Measurements from ENCODE around the gene MTHFD2L.

The MTHFD2L gene

GRCh38 chr4:74157561-74158465, at the start of gene MTHFD2L:
TSS of gene MTHFD2L (plus strand) at chr4:74158118. CDS start at chr4:74158139, 21 bp downstream.
- in situ Hi-C loops (cut with MboI; ENCODE audit: low sequenced_read_pairs): no loop called here

- in situ Hi-C loops (cut with MboI; ENCODE audit: low sequenced_read_pairs): loop anchor here (25.0 kb wide), 1 partner anchor 446 kb away; no protein-coding TSS in a partner anchor
Measured at GRCh38 chr4:74108457-74109115, 49.3 kb upstream of the MTHFD2L start.

DNA sequence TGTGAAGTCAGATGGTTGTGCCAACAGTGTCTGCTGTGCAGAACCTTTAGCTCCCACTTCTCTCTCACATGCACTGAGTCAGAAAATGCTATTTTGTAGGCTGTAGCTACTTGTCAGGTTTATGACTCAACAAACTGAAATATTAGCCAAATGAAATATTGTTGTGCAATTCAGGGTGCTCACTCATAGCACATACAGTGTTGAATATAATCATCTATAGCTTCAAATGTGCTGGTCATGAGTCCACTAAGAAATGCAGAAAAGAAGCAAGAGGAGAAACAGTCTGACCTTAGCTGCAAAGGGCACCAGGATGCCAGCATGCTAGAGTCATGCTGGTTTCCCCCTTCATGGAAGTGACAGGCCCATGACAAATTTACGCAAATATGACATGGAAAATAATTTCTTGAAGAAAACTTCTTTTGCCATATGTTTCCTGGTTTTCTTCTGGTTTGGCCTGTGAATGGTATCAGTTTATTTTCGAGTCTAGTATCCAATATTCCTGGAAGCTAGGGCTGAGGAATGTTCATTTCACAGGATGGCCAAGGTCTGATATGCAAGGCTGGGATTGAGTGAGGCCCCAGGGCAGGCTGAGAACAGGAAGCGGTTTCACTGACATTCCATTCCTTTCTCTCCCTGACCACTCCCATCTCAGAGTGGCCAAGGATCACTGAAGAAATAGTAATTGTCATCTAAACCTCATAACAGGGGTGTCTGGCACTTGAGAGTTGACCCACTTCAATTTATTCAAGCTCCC, 48.6 kb upstream of the MTHFD2L start:
- in situ Hi-C loops (cut with MboI; ENCODE audit: low sequenced_read_pairs): loop anchor here (25.0 kb wide), 1 partner anchor 447 kb away; no protein-coding TSS in a partner anchor

DNA sequence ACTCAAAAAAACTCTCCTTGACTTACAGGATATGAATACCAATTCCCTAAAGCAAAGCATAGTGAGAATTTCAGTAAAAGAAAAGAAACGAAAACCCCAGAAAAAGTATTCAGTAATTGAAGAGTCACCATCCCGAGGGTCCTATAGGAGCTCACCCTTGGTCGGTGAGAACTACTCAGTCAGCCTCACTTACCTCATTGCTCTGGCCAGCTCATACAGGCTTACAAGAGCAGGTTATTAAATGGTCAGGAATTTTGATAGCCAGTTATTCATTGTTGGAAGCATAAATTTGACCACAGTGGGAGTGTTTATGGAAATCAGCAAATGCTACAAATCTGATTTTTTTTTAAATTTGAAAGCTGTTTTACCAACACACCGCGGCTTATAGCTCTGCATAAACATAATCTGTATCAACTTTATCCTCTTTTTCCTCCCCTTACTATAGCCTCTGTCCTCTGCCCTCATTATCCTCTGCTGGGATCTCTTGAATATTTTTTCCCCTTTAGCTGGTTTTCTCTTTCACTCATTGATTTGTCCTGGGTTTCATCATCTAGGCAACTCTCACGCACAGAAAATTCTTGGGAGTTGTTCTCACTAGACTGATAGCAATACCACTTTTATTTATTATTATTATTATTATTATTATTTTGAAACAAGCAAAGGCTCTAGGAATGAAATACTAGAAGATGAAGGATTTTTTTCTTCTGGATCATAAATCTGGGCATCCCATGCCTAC, 47.9 kb upstream of the MTHFD2L start:
- in situ Hi-C loops (cut with MboI; ENCODE audit: low sequenced_read_pairs): loop anchor here (25.0 kb wide), 1 partner anchor 448 kb away; no protein-coding TSS in a partner anchor

- in situ Hi-C loops (cut with MboI; ENCODE audit: low sequenced_read_pairs): loop anchor here (25.0 kb wide), 1 partner anchor 448 kb away; no protein-coding TSS in a partner anchor
Measured at GRCh38 chr4:74110670-74111069, 47.2 kb upstream of the MTHFD2L start.

- in situ Hi-C loops (cut with MboI; ENCODE audit: low sequenced_read_pairs): loop anchor here (25.0 kb wide), 1 partner anchor 449 kb away; no protein-coding TSS in a partner anchor
Measured at GRCh38 chr4:74111306-74111975, 46.5 kb upstream of the MTHFD2L start.

- in situ Hi-C loops (cut with MboI; ENCODE audit: low sequenced_read_pairs): loop anchor here (25.0 kb wide), 1 partner anchor 450 kb away; no protein-coding TSS in a partner anchor
Measured at GRCh38 chr4:74111990-74112389, 45.9 kb upstream of the MTHFD2L start.

DNA sequence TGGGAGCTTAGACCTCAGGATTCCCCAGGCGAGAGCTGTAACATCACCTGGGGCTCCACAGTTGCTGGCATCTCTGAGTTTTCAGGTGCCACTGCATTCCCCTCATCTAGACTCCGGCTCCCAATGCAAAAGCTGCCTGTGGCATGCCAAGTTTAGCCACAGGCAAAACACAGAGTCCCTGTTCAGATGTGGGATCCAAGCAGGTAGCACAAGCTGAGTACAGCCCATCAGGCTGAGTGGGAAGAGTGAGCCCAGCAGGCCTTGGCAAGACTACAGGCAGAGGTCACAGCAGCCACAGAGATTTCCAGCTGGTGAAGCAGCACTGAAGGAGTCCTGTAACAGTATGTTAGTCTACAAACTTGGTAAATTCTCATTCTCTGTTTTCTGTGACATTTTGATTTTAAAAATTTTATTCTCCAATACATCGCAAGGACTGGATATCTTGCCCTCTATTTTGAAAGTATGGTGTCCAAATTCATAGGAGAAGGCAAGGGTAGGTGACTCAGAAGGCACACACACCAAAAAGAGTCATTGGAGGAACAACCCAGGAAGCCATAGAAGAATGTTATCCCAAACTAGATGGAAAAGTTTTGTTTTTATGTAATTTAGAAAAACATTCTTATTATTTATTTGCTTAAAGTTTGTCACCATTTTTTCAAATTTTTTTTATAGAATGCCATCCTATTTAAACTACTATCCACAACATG, 45.4 kb upstream of the MTHFD2L start:
- in situ Hi-C loops (cut with MboI; ENCODE audit: low sequenced_read_pairs): loop anchor here (25.0 kb wide), 1 partner anchor 450 kb away; no protein-coding TSS in a partner anchor

- in situ Hi-C loops (cut with MboI; ENCODE audit: low sequenced_read_pairs): loop anchor here (25.0 kb wide), 1 partner anchor 452 kb away; no protein-coding TSS in a partner anchor
Measured at GRCh38 chr4:74114234-74114633, 43.7 kb upstream of the MTHFD2L start.

DNA sequence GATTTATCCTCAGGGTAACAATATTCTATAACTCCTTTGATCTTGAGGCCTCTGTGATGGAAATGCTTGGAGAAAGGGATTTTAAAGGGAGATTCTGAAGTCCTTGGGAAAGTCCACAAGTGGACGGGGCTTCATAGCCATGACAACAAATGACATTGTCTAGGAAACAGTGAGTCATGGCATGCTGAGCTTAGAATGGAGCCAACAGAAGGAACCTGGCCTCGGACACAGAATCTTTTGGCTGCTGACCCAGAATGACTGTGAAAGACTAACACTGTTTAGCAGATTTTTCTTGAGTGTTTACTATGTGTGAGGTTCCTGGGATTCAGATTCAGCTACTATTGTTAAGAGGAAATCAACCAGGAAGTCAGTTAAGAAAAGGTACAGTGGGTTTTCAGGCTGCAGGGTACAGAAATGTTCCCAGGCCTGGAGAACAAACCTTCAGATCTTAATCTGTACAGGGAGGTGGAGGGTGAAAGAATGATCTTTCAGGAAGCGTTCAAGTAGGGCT, 40.8 kb upstream of the MTHFD2L start:
- in situ Hi-C loops (cut with MboI; ENCODE audit: low sequenced_read_pairs): loop anchor here (25.0 kb wide), 1 partner anchor 455 kb away; no protein-coding TSS in a partner anchor

- in situ Hi-C loops (cut with MboI; ENCODE audit: low sequenced_read_pairs): loop anchor here (25.0 kb wide), 1 partner anchor 456 kb away; no protein-coding TSS in a partner anchor
Measured at GRCh38 chr4:74118600-74119338, 39.1 kb upstream of the MTHFD2L start.

DNA sequence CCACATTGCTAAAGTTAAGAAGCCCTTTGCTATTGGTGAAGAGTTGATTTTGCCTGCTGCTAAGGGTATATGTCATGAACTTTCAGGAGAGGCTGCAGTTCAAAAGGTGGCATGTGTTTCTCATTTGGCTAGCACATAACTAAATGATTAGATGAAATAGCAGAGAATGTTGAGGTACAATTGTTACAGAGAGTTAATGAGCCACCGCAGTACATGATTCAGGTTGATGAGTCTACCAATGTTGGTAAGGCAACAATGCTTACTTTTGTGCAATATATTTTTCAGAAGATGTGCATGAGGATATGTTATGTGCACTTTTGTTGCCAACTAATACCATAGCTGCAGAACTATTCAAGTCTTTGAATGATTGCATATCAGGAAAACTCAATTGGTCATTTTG, 37.8 kb upstream of the MTHFD2L start:
- in situ Hi-C loops (cut with MboI; ENCODE audit: low sequenced_read_pairs): loop anchor here (25.0 kb wide), 1 partner anchor 458 kb away; no protein-coding TSS in a partner anchor

DNA sequence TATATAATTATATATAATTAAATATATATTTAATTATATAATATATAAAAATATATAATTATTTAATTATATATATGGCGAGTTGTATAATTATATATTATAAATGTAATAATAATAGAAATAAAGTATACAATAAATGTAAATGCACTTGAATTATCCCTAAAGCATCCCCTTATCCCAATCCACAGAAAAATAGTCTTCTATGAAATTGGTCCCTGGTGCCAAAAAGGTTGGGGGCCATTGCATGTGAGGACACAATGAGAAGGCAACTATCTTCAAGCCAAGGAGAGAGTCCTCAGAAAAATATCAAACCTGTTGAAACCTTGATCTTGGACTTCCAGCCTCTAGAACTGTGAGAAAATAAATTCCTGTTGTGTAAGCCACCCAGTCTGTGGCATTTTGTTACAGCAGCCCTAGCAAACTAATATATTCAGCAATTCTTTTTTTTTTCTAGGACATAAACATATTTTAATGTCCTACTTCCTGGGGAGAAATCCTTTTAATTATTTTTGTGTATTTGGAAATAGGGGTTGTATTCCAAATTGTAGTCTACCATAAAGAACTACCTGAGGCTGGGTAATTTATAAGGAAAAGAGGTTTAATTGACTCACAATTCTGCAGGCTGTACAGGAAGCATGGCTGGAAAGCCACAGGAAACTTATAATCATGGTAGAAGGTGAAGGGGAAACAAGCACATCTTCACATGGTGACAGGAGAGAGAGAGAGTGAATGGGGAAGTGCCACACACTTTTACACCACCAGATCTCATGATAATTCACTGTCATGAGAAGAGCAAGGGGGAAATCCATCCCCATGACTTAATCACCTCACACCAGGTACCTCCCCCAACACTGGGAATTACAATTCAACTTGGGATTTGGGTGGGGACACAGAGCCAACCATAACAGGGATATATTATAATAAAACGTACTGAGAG, 36.0 kb upstream of the MTHFD2L start:
- in situ Hi-C loops (cut with MboI; ENCODE audit: low sequenced_read_pairs): loop anchor here (25.0 kb wide), 1 partner anchor 460 kb away; no protein-coding TSS in a partner anchor

DNA sequence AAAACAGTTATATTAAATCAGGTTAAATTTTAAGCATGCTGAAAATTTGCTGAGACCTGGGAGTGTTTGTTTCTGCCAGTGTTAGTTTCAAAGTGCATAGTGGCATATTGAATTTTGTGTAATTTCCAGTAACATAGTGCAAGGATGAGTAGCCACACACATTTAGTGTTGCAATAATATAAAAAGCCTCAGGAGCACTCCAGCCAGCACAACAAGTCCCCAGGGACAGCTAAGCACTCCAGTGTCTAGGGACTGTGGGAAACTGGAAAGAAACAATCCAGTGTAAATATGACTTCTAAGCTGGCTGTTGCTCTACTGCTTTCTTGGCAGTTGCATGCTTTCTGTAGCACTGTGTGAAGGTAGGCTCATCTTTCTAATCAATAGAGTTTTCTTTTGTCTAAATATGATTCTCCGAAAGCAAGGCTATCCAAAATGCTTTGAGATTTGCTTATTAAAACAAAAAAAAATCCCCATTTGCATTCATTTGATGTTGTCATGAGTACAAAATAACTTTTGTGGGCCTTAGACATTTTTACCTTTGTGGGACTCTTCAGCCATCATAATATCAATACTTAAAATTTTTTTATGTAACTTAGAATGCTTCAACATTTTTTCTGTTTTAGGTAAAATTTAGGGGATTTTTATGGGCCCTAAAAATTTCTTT, 34.7 kb upstream of the MTHFD2L start:
- in situ Hi-C loops (cut with MboI; ENCODE audit: low sequenced_read_pairs): loop anchor here (25.0 kb wide), 1 partner anchor 461 kb away; no protein-coding TSS in a partner anchor

DNA sequence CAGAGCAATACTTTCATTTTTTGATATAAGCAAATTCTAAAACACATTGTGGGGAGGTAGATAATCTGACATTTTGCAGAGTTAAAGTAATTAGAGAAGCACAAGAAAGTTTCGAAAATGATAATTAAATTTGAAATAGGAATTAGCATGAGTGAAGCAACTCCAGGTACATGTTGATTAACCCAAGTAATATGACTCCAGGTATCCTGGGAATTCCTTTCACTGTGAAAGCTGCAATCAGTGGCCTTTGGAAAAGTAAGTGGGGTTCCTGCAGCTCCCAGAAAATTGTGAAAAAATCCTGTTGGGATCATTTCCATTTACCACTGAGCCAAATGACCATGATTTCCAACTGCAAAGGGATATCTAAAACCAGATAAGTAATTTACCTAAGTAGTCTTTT, 32.9 kb upstream of the MTHFD2L start:
- in situ Hi-C loops (cut with MboI; ENCODE audit: low sequenced_read_pairs): no loop called here

DNA sequence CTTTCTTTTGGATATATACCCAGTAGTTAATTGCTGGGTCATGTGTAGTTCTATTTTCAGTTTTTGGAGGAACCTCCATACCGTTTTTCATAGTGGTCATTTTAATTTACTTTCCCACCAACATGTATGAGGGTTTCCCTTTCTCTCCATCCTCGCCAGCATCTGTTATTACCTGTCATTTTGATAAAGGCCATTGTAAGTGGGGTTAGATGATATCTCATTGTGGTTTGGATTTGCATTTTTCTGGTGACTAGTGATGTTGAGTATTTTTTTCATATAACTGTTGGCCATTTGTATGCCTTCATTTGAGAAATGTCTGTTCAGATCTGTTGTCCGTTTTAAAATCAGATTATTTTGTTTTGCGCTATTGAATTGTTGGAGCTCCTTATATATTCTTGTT, 30.2 kb upstream of the MTHFD2L start:
- in situ Hi-C loops (cut with MboI; ENCODE audit: low sequenced_read_pairs): no loop called here

Measured in HL-60/S4 treated with phorbol 12-myristate 13-acetate at 8.2 ng/mL for 4 days and 3 days (cell line).